PC-9 (cell line): ENCODE results near the gene CCDC154.

Experiments used
- EZH2 ChIP-seq: fragments of 200-600 bp; sonication (generic); IDR thresholded peaks from 2 replicates; pipeline ENCODE4 v1.8.0; 2017; ENCODE audit warnings: antibody characterized with exemption, low read depth
- TF ChIP-seq, protein P1 (sequence below): fragments of 200-600 bp; sonication (generic); conservative IDR thresholded peaks from 2 replicates; pipeline ENCODE4 v1.6.1; 2017; ENCODE audit warnings: mixed run types, antibody characterized with exemption, mild to moderate bottlenecking, moderate library complexity

DNA sequence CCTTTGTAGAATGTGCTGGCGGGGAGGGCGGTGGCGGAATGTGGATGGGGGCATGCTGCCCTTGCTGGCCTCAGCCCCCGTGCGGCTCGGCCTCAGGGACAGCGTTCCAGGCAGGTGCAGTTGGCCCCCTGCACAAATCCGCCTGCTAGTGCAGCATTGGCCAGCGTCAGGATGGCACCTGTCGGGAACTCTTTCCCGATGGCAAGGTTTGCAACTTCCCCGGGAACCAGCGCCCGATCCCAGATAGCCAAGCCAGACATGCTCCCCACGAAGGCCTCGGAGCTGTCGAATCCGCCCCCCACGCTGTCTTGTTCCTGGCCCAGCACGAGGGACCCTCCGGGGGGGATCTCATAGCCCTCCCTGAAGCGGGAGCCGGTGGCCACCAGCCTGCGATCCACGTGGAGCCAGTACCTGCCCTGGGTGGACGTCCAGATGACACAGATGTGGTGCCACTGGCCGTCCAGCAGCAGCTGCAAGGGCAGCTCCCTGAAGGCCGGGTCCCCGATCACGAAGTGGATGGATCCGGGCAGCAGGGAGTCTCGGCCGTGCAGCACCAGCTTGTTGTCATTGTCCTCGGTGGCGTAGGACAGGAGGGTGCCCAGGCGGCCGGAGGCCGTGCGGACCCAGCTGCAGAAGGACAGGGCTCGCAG is 41.6 kb upstream of the CCDC154 start:
- TF ChIP-seq, protein P1, sequence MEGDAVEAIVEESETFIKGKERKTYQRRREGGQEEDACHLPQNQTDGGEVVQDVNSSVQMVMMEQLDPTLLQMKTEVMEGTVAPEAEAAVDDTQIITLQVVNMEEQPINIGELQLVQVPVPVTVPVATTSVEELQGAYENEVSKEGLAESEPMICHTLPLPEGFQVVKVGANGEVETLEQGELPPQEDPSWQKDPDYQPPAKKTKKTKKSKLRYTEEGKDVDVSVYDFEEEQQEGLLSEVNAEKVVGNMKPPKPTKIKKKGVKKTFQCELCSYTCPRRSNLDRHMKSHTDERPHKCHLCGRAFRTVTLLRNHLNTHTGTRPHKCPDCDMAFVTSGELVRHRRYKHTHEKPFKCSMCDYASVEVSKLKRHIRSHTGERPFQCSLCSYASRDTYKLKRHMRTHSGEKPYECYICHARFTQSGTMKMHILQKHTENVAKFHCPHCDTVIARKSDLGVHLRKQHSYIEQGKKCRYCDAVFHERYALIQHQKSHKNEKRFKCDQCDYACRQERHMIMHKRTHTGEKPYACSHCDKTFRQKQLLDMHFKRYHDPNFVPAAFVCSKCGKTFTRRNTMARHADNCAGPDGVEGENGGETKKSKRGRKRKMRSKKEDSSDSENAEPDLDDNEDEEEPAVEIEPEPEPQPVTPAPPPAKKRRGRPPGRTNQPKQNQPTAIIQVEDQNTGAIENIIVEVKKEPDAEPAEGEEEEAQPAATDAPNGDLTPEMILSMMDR: no peak
- no peak for TF ChIP-seq EZH2
